Right lobe of liver (tissue), 6 donors: ENCODE results near the gene DRD3. TPM values are rescaled to one million over a fixed set of nuclear protein-coding genes. Genes with fewer than 3 reads are reported as not detected.

Source experiments
- ATAC-seq, 4 donors: fragments of 200-7000 bp; cut with Tn5 transposase; one replicate each; pipeline ENCODE4 v1.9.1; 2020; ENCODE audit warnings: mild to moderate bottlenecking in 4 of 4, moderate library complexity in 4 of 4
- DNase-seq, 3 donors: peaks; one replicate each; pipeline ENCODE4 v3.0.0-alpha.2; 2020
- H3K27ac ChIP-seq, 3 donors: fragments of 200-600 bp; one replicate each; pipeline ENCODE4 v1.8.0; 2022
- H3K27me3 ChIP-seq, 2 donors: fragments of 200-600 bp; one replicate each; pipeline ENCODE4 v1.8.0; 2022
- H3K36me3 ChIP-seq, 4 donors: fragments of 200-600 bp; sonication (generic) in 1 of 4; one replicate each; pipeline versions ENCODE4 v1.5.1 to v1.8.0; 2017 to 2022; ENCODE audit warnings: control low read depth in 1 of 4
- H3K4me1 ChIP-seq, 4 donors: fragments of 200-600 bp; sonication (generic) in 1 of 4; one replicate each; pipeline versions ENCODE4 v1.5.1 to v1.8.0; 2017 to 2022; ENCODE audit warnings: control low read depth in 1 of 4
- H3K4me3 ChIP-seq, 3 donors: fragments of 200-600 bp; one replicate each; pipeline ENCODE4 v1.8.0; 2022
- H3K9me3 ChIP-seq, 4 donors: fragments of 200-600 bp; sonication (generic) in 1 of 4; one replicate each; pipeline versions ENCODE4 v1.5.1 to v1.8.0; 2017 to 2022; ENCODE audit warnings: control low read depth in 1 of 4
- POLR2A ChIP-seq: fragments of 450-650 bp; IDR thresholded peaks from one replicate; pipeline ENCODE4 v1.6.1; 2017; ENCODE audit warnings: antibody characterized with exemption, mild to moderate bottlenecking
- WGBS: methylation state at CpG from one replicate; pipeline ENCODE4 v1.1.6; 2018; ENCODE audit warnings: low coverage, low lambda C conversion rate; ENCODE audit not compliant: insufficient coverage; ENCODE audit errors: missing lambda C conversion rate; 5-methylcytosine and 5-hydroxymethylcytosine counted together
- intact Hi-C, 2 donors: fragments of 100-400 bp; cut with DNase I; formaldehyde crosslinking; loops; one replicate each; pipeline versions ENCODE4 v1.11.2 to v1.14.1; 2022
- total RNA-seq, 6 experiments: library from RNA; depleted of rRNA in 2 of 6; stranded (reverse); fragments of >200 nt in 2 of 6; fragmentation: NEBNext Ultra II Directional in 3 of 6; extraction: Animal tissue kit (Norgen Biotek cat#: 25700) in 3 of 6; gene quantifications; one replicate each; pipeline versions ENCODE4 v1.1.0 to v1.2.4, GENCODE V29; 2016 to 2023
- TF ChIP-seq, protein P1 (sequence below), 4 donors: fragments of 200-600 bp in 3 of 4; fragments of 450-650 bp in 1 of 4; IDR thresholded peaks; one replicate each; pipeline versions ENCODE4 v1.5.1 to v1.8.0; 2016 to 2022; ENCODE audit warnings: antibody characterized with exemption in 4 of 4, mild to moderate bottlenecking in 2 of 4
- donor health status: DM: no; HTN: yes; CAD: no.
- donor health status: DM: no; HTN: no; CAD: no.
- donor health status: DM: no; HTN: no; CAD: no.
- donor health status: DM: no; HTN: yes; CAD: no.
- donor health status: DM: no; HTN: yes; CAD: no.

DRD3 gene
- total RNA-seq, 6 experiments from 2014 or later: not detected

DNA sequence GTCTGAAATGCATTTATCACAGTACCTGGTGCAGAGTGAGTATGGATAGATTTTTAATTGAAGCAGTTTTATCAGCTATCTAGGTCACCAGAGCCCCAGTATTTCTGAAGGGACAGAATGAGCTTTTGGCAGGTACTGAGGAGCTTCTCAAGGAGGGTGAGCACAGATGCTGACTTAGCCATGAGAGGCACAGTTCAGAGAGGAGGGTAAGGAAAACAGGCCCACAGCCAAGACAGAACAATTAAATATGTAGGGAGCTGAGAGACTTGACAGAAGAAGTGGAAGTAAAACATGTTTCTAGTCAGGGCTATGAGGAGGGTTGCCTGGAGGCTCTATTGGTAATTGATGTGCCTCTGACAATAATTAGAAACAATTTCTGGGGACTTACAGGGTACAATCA lies 38.4 kb upstream of the DRD3 start:
- Histone ChIP-seq H3K4me3 (no peak overlapping the region), H3K36me3 (no peaks in the 10 kb centered on the region), H3K9me3 (no peaks in the 10 kb centered on the region), H3K4me1 (no peaks in the 10 kb centered on the region), H3K27me3 (no peaks in the 10 kb centered on the region), H3K27ac (no peak overlapping the region)
- DNase-seq (no peak), ATAC-seq (no peak)
- TF ChIP-seq, protein P1, sequence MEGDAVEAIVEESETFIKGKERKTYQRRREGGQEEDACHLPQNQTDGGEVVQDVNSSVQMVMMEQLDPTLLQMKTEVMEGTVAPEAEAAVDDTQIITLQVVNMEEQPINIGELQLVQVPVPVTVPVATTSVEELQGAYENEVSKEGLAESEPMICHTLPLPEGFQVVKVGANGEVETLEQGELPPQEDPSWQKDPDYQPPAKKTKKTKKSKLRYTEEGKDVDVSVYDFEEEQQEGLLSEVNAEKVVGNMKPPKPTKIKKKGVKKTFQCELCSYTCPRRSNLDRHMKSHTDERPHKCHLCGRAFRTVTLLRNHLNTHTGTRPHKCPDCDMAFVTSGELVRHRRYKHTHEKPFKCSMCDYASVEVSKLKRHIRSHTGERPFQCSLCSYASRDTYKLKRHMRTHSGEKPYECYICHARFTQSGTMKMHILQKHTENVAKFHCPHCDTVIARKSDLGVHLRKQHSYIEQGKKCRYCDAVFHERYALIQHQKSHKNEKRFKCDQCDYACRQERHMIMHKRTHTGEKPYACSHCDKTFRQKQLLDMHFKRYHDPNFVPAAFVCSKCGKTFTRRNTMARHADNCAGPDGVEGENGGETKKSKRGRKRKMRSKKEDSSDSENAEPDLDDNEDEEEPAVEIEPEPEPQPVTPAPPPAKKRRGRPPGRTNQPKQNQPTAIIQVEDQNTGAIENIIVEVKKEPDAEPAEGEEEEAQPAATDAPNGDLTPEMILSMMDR (IDR thresholded peaks at IDR 0.05): no peak
- TF ChIP-seq POLR2A: no peak
- intact Hi-C loops: no loop called here

DNA sequence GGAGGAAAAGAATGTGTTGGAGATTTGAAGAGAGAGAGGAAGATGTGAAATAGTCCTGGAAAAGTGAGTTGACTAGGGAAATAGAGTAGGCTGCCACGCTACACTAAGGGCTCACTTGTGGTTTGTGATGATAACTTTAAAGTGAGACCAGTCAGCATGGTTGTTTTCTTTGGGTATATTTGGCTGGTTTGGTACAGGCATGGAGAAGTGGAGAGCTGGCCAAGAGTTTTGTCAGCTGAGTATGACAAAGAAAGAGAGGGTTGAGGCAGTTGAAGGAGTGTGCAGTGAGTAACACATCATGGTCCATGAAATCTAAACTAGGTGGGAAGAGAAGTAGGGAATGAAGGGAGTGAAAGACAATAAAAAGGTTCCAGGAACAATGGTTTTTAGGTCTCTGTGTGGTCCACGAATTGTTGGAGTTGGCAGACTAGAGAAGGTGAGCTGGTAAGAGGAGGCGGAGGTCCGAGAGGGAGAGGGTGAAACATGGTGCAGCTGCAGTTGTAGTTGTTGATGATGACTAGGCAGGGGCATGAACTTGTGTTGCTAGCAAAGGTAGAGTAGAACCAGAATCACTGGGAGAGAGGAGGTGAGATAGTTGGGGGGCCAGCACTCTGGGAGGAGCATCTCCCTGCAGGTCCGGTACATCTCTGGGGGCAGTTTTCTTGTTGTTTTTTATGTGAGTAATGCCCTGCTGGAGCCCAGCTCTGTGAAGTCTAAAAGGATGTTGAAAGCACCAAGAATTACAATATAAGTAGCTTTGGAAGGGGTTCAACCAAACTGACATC lies 37.5 kb upstream of the DRD3 start:
- Histone ChIP-seq H3K27ac (no peak overlapping the region), H3K36me3 (no peaks in the 10 kb centered on the region), H3K4me1 (no peaks in the 10 kb centered on the region), H3K4me3 (no peak overlapping the region), H3K9me3 (no peaks in the 10 kb centered on the region), H3K27me3 (no peaks in the 10 kb centered on the region)
- TF ChIP-seq POLR2A: no peak
- TF ChIP-seq, protein P1 (IDR thresholded peaks at IDR 0.05): no peak
- ATAC-seq (no peak), DNase-seq (no peak)
- intact Hi-C loops: no loop called here
- 73% methylated on average over 5 of the region's 5 CpGs for WGBS

DNA sequence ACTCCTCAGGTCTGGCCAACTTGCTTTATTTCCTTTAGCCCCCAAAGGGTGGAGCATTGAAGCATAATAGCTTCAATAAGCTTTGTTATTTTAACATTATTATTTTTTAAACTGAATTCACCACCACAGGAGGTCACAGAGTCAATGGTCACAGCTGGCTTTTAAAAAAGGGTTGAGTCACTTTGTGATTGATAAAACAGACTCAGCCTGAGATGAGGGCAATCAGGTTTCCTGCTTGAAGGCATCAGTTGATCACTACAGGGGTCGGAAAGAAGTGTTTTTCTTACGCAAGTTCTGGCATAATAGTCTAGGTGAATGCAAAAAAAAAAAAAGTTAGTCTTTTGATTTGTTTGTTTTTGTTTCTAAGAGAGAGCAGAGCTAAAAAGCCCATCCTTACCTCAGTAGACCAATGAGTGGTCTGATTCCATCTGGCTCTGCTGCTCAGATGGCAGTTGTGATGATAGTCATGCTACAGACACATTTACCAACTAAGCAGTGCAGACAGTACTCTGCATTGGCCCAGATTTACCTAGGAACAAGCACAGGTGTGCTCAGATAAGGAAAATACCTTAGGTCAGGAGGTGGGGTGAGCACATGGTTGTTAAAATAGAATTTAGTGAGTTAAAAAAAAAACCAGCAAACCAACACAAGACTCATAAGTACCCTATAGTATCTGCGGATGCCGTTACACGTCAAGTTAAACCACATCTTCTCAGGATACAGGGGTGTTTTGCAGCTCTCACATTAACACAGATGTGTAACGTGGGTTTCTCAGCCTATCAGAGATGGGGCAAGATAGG lies 35.9 kb upstream of the DRD3 start:
- Histone ChIP-seq H3K9me3 (no peaks in the 10 kb centered on the region), H3K27me3 (no peaks in the 10 kb centered on the region), H3K4me1 (no peaks in the 10 kb centered on the region), H3K4me3 (no peak overlapping the region), H3K36me3 (no peaks in the 10 kb centered on the region), H3K27ac (peak overlapping the region in 1 of 3 donors; percentile 18)
- ATAC-seq: peak; percentile 30 to 62 (median 50)
- 44% methylated on average over 5 of the region's 6 CpGs for WGBS
- intact Hi-C loops: no loop called here
- no peak for TF ChIP-seq POLR2A
- TF ChIP-seq, protein P1 (IDR thresholded peaks at IDR 0.05): no peak
- DNase-seq: no peak

DNA sequence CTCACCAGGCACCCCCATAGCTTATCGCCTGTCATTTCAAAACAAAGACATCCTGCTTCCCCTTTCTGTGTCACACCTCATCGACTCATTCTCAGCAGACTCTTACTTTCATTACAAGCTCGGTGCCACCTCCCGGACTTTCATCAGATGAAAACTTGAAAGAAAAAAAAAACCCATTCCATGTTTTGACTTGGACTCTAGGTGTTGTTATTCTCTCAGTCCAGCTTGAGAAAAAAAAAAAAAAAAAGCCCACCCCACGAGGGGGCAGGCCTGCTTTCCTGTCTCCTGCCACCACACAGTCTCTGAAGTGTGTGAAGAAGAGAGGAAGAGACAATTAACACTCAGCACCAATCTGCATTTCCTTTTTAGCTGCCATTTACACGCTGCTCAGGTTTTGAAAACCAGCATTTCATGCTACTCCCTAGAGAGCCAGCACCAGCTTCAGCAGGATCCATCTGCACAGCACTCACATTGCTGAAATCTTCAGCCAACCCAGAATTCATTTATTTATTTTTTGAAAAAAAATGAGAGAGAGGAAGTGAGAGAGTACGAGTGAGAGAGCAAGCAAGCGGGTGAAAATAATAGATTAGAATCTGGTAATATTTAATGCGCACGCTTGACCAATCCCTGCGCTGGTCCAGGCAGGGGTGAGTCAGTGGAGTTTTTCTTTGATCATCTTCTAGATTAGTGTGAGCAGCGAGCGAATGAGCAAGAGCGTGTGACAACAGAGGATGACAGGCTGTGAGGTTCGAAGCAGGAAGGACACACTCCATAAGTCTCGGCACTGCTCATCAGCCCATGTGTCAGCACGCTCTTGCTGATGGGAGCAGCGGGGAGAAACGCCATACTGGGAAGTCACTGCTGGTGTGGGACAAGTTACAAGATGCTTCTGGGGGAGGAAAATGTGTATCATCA lies 35.0 kb upstream of the DRD3 start:
- intact Hi-C loops: no loop called here
- TF ChIP-seq, protein P1 (IDR thresholded peaks at IDR 0.05): no peak
- no peak for TF ChIP-seq POLR2A
- H3K4me3 ChIP-seq: no peak overlapping the region
- DNase-seq (no peak), ATAC-seq (peak; percentile 38 to 64 (median 50))
- no peaks in the 10 kb centered on the region for H3K36me3 ChIP-seq
- no peaks in the 10 kb centered on the region for H3K4me1 ChIP-seq
- no peaks in the 10 kb centered on the region for H3K9me3 ChIP-seq
- H3K27ac ChIP-seq: peak overlapping the region in 2 of 3 donors; percentile 4 to 18
- no peaks in the 10 kb centered on the region for H3K27me3 ChIP-seq
- WGBS: 19% methylated on average over 19 of the region's 19 CpGs
